Uterus (tissue), 2 donors: ENCODE data around the gene TLK1.

Experiments
- POLR2A ChIP-seq, 2 donors: fragments of 450-650 bp; IDR thresholded peaks; one replicate each; pipeline ENCODE4 v1.6.1; 2016; ENCODE audit warnings: antibody characterized with exemption in 2 of 2, mild to moderate bottlenecking in 1 of 2, moderate library complexity in 1 of 2
- TF ChIP-seq, protein P1 (sequence below), 4 experiments: fragments of 200-600 bp in 2 of 4; fragments of 450-650 bp in 2 of 4; sonication (generic) in 2 of 4; IDR thresholded peaks; one replicate each; pipeline ENCODE4 v1.5.1; 2016 to 2019; ENCODE audit warnings: antibody characterized with exemption in 4 of 4, mild to moderate bottlenecking in 2 of 4, moderate library complexity in 1 of 4

DNA sequence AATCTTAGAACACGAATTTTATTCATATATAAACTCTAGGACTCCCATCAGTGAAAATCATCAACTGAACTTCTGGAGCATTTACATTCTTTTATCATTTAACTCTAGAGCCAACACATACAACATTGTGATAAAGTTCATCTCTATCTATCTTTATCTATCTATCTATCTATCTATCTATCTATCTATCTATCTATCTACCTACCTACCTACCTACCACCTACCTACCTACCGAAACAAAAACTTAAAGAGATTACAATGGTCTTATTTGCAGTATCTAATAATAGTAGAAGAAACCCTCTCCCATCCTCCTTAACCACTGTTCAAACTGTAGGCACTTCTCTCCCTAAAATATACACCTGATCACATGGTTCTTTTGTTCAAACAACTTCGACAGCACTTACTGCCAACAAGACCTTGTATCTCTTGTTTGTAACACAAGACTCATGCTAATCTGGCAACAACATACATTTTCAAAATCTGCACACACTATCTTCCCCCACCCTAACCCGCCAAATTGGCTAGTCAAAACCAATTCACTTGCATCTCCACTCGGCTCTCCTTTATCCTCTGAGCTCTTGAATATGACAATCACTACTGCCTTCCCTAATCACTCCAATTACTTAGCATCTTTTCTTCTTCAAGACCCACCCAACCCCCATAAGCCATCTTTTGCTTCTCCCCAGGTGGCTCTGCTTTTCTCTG is 162.6 kb downstream of the TLK1 start:
- no peak for TF ChIP-seq POLR2A (IDR thresholded peaks at IDR 0.05)
- TF ChIP-seq, protein P1, sequence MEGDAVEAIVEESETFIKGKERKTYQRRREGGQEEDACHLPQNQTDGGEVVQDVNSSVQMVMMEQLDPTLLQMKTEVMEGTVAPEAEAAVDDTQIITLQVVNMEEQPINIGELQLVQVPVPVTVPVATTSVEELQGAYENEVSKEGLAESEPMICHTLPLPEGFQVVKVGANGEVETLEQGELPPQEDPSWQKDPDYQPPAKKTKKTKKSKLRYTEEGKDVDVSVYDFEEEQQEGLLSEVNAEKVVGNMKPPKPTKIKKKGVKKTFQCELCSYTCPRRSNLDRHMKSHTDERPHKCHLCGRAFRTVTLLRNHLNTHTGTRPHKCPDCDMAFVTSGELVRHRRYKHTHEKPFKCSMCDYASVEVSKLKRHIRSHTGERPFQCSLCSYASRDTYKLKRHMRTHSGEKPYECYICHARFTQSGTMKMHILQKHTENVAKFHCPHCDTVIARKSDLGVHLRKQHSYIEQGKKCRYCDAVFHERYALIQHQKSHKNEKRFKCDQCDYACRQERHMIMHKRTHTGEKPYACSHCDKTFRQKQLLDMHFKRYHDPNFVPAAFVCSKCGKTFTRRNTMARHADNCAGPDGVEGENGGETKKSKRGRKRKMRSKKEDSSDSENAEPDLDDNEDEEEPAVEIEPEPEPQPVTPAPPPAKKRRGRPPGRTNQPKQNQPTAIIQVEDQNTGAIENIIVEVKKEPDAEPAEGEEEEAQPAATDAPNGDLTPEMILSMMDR (IDR thresholded peaks at IDR 0.05) = no peak
